Ovary (tissue), 3 donors: ENCODE results near the gene PRR18.

ENCODE experiments used
- EP300 ChIP-seq: sonication (generic); formaldehyde crosslinking; IDR thresholded peaks from one replicate; pipeline ENCODE4 v1.6.1; 2017; ENCODE audit warnings: antibody characterized with exemption
- POLR2A ChIP-seq: fragments of 450-650 bp; IDR thresholded peaks from one replicate; pipeline ENCODE4 v1.6.1; 2017; ENCODE audit warnings: antibody characterized with exemption, mild to moderate bottlenecking, moderate library complexity
- TF ChIP-seq, protein P1 (sequence below), 3 donors: fragments of 450-650 bp in 2 of 3; fragments of 200-600 bp in 1 of 3; IDR thresholded peaks; one replicate each; pipeline versions ENCODE4 v1.5.1 to v1.8.0; 2016 to 2022; ENCODE audit warnings: antibody characterized with exemption in 3 of 3, mild to moderate bottlenecking in 1 of 3
- donor health status: DM: no; HTN: no; CAD: no.

DNA sequence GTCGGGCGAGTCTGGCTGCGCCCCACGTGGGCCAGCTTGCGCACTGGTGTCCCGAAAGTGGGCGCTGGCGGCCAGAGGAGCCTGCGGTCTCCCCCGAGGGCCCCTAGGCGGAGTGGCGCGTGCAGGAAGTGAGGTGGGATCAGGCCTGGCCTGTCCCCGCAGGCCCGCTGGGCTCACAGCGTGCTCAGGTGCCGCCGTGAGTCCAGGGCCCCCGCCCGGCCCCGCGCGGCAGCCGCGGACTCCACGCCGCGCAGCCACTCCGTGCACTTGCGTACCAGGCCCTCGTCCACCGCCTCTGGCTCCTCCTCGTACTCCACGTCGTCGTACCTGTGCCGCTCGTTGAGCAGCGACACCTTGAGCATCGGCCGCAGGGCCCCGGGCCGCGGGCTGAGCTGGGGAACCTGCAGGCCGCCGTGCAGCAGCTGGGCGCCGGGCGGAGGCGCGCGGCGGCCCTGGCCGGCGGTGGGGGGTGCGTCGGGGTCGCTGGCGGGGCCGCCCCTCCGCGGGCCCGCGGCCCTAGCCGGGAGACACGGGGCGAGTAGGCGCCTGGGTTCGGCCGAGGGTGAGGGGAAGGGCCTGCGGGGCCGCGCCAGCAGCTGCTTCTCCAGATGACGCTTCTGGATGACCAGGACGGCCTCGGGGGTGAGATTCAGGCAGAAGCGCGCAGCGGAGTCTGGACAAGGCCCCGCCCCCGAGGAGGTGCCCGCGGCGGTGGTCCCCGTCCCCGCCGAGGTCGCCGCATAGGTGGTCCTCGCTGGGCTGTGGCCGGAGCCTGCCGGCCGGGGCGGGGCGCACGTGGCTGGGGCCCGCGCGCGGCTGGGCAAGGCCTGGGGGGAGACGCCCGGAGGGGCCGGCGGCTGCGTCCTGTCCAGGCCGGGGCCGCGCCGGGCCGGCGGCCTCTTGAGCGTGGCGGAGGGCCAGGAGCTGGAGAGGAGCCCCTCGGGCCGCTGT lies 835 bp downstream of the PRR18 start:
- TF ChIP-seq, protein P1, sequence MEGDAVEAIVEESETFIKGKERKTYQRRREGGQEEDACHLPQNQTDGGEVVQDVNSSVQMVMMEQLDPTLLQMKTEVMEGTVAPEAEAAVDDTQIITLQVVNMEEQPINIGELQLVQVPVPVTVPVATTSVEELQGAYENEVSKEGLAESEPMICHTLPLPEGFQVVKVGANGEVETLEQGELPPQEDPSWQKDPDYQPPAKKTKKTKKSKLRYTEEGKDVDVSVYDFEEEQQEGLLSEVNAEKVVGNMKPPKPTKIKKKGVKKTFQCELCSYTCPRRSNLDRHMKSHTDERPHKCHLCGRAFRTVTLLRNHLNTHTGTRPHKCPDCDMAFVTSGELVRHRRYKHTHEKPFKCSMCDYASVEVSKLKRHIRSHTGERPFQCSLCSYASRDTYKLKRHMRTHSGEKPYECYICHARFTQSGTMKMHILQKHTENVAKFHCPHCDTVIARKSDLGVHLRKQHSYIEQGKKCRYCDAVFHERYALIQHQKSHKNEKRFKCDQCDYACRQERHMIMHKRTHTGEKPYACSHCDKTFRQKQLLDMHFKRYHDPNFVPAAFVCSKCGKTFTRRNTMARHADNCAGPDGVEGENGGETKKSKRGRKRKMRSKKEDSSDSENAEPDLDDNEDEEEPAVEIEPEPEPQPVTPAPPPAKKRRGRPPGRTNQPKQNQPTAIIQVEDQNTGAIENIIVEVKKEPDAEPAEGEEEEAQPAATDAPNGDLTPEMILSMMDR (IDR thresholded peaks at IDR 0.05), result no peak
- TF ChIP-seq EP300 (no peak), POLR2A (no peak)
